Measurements from ENCODE around the gene OST4.

The OST4 gene

DNA sequence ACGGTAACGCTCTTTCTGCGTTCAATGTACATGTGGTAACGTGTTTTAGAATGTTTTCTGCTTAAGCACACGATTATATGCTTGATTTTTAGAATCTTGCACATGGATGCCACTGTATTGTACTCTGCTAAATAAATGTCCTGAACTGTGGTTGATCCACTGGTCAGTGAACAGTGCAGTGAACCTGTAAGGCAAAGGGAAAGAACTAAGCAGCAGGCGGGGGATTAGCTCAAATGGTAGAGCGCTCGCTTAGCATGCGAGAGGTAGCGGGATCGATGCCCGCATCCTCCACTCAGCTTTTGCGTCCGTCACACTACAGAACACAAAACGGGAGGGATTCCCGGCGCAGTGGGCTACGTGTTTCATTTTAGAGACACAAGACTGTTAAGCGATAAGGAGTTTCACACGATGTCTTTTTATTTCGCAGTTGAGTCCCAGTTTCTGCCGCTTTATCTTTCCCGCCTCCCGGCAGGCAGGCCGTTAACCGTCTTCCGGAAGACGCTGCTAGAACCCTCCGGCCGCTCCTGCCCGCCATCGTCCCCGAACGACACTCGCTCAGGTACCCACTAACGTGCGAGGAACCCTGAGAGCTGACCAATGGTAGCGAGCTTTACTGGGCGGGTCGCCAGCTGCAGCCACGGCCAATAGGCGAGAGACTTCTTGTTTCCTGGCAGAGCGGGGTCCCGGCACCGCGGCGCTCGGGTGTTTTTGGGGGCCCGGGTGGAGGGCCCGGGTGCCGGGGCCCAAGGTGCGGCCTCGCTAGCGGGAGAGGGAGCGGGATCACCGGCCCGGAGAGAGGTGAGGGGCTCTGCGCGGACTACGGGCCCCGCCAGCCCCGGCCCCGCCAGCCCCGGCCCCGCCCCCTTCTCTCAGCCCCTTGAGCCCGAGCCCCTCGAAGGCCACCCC lies 20.2 kb downstream of the OST4 start, which contains the start of gene AGBL5:
TSS of gene AGBL5 (plus strand) at position 673 of the 906 bp plus-strand sequence. CDS start 1,291 bp downstream, outside the sequence.
- peak; percentile 97 for DNase-seq

- DNase-seq = peak; percentile 98
Observed at GRCh38 chr2:27050281-27050995, 21.0 kb downstream of the OST4 start.

DNA sequence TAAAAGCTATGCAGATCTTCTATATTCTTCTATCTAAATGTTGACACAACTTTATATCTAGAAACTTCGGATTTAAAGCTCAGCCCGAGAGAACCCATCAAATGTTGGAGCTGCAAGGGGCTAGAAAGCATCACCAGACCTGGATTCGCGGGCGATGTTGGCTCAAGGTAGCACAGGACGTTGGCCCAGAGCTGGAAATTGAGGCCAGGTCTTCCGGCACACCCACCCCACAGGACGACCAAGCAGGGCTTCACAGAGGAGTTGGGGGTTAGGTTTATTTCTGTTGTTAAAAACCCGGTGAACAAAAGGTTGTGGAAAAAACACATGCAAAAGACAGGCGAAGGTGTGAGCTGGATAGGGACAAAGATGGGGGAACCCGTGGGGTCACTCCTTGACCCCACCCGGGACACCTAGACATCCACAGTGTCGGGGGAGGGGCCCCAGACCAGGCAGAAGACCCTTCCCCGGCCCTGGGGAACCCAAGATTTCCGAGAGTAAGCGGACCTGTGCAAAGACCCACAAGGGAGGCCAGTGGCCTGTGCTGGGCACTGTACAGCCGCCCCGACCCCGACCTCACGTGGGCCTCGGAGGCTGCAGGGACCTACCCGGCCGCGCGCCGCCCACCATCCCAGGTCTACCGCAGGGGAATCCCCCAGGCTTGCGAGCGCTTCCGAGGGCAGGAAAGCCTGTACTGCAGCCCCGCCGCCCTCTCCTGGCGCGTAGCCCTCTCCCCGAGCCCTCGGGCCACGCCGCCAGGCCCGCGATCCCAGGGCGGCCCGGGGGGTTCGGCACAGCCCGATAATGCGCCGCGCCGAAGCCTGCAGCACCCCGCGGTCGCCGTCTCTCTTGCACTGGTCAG lies 21.8 kb downstream of the OST4 start:
- DNase-seq = peak; percentile 77

DNA sequence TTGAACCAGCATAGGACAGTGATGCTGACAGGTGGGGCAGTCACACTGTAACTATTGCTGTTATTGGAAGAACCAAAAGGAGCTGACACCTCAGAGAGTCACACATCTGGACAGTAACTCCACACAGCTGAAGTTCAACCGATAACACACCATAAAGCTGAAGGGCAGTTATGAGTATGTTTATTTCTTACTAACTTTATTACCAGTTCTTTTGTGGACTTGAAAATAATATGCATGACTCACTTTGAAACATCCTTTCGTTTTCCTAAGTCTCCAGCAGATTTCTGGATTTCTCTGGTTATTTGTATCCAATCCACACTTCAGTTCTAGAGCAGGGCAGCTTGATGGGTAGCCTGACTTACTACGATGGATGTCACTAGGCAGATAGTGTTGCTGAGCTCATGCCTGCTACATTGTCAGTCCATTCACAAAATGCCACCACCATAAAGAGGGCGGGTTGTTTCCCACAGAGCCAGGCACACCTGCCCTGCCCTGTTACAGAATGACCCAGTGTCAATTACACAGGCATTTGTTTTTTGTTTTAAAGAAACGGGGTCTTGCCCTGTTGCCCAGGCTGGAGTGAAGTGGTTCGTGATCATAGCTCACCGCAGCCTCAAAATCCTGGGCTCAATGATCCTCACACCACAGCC lies 28.3 kb downstream of the OST4 start:
- no peak for DNase-seq

- DNase-seq = no peak
Observed at GRCh38 chr2:27042159-27042661, 29.2 kb downstream of the OST4 start.

DNA sequence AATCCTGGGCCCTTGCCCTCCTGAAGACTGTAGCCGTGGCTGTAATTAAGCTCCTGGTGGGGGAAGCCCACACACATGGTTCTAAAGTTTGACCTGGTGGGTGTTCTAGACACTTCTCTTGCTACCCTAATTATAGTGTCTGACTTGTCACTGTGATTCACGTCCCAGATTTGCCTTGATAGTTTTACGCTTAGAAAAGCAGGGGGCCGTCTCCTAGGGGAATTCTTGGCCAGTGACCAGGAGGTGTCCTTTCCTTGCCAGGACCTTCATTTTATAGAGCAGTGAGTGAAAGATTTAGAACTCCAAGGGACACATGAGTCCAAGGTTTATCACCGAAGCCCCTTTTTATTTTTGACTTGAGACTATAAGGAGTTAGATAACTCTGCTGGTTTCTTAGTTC lies 29.7 kb downstream of the OST4 start:
- no peak for DNase-seq

DNA sequence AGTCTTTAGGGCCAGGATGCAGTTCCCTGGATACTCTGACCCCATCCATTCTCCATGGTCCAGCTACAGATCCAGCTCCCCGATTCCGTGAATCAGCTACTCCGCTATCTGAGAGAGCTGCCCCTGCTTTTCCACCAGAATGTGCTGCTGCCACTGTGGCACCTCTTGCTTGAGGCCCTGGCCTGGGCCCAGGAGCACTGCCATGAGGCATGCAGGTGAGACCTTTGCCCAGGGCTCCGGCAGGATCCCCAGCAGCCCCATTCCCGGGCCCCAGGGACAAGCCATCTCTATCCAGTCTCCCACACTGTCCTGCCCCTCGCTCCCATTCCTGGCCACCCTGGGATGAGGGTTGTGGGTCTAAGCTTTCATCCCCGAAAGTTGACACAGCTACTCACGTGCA lies 31.2 kb downstream of the OST4 start:
- DNase-seq = no peak

GRCh38 chr2:27039871-27040270 lies 31.6 kb downstream of the OST4 start:
- DNase-seq = no peak

GRCh38 chr2:27039426-27039825 lies 32.0 kb downstream of the OST4 start:
- DNase-seq = no peak

- DNase-seq = no peak
Observed at GRCh38 chr2:27038631-27039339, 32.7 kb downstream of the OST4 start.

GRCh38 chr2:27038012-27038411 lies 33.4 kb downstream of the OST4 start:
- no peak for DNase-seq

GRCh38 chr2:27033253-27033852 lies 38.1 kb downstream of the OST4 start:
- DNase-seq = no peak

GRCh38 chr2:27032495-27033252 lies 38.8 kb downstream of the OST4 start, which contains the start of gene TMEM214:
Gene TMEM214 (plus strand): TSS chr2:27032965. CDS start chr2:27033016, 51 bp downstream.
- DNase-seq = peak; percentile 94

DNA sequence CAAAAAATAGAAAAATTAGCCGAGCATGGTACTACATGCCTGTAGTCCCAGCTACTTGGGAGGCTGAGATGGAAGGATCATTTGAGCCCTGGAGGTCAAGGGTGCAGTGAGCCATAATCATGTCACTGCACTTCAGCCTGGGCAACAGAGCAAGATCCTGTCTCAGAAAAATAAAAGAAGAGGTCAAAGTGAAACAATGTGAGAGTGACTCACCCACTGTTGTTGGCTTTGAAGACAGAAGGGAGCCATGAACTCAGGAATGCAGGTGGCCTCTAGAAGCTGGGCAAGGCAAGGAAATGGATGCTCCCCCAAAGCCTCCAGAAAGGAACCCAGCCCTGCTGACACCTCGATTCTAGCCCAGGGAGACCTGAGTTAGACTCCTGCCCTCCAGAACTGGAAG lies 42.4 kb downstream of the OST4 start:
- no peak for DNase-seq

DNA sequence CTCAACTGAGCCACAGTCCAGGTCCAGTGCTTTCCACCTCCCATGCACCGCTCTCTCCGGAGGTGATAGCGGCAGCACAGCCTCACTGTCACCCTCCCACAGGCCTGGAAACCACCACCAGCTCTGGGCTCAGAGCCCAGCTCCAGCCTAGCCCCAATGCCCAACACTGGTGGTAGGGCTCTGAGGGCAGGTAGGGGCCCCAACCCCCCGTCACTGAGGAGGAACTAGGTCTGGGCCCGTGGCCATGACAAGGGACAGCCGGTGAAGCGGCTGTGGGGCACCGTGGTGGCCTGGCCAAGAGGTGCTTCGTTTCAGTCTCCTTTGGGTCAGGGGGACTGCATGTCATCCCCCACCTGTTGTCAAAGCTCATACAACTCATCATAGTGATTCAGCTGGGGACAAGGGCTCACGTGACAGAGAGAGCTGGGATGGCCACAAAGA lies 44.2 kb downstream of the OST4 start:
- no peak for DNase-seq

- no peak for DNase-seq
Observed at GRCh38 chr2:27025861-27026851, 45.3 kb downstream of the OST4 start.

- no peak for DNase-seq
Observed at GRCh38 chr2:27025281-27025800, 46.1 kb downstream of the OST4 start.

DNA sequence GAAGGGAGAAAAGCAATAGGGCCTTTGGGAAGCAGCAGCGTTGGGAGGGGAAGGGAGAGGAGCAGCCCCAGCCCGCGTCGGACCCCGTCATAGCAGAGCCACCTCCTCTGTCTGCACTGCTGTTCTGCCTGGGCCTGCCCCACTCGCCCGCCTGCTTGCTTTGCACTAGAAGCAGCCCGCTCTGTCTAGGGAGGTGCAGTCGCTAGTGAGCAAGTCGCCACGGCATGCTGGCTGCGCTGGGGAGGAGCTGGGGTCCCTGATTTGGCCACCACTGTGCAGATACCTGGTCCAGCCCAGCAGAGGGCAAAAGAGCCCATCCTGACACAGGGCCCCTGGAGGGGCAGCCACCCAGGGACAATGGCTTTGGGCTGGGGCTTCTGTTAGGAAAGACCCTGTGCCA lies 46.6 kb downstream of the OST4 start:
- DNase-seq = peak; percentile 25

- DNase-seq = peak; percentile 25
Observed at GRCh38 chr2:27024188-27024587, 47.3 kb downstream of the OST4 start.

Measured in NCI-H82 (cell line).